CD4-positive, alpha-beta T cell treated with Interleukin-17A for 4 hours (primary cell): Measurements from ENCODE around the gene RFFL.
"Not testable (repeated sequence)": the region's sequence is repeated elsewhere in the genome, so short reads cannot be mapped to it uniquely, and the experiment has no call there.

Source experiments
- DNase-seq: peaks from one replicate; pipeline ENCODE4 v3.0.0-alpha.2; 2020; ENCODE audit warnings: mixed read lengths

The RFFL gene

DNA sequence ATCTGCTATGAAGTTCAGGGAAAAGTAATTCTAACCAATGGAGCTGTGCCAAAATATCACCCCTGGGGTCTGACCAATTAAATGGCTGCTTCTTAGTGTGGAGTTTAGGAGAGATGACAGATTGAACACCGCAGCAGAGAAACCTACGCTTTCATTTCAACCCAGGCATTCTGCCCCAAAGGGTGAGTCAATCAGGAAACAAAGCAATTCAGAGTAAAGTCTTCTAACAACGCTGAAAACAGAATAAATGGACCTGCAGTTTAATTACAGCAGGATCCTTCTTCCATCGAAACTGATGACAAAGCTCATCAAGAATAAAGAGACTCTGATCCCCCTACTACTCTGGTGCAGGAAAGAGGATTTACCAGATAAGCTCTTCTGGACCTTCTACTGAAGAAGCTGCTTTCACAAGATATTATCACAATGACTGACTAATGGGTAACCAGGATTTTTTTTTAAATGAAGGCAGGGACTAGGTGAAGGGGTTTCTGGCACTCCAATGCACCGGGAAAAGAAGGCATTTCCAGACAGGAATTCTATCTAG is 16.7 kb downstream of the RFFL start:
- peak; percentile 69 for DNase-seq

- DNase-seq = no peak
Observed at GRCh38 chr17:35046245-35046644, 17.3 kb downstream of the RFFL start.

GRCh38 chr17:35045458-35045979 is 18.0 kb downstream of the RFFL start:
- not testable (repeated sequence) for DNase-seq

GRCh38 chr17:35044181-35044580 is 19.3 kb downstream of the RFFL start:
- no peak for DNase-seq

DNA sequence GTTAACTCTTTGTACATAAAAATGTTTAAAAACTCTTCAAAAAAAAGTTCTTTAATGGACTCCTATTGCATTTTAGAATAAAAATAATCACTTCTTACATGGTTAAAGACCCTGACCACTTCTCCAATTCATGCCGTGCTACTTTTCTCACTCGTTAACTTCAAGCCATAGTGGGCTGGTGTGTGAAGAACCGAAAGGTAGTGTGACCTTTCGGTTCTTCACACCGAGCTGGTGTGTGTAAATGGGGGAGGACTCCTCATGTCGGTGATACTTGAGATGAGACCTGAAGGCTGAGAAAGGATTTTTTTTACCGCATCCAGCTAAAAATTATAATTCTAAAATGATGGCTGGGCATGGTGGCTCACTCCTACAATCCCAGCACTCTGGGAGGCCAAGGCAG is 22.1 kb downstream of the RFFL start:
- no peak for DNase-seq

GRCh38 chr17:35038453-35038852 is 25.1 kb downstream of the RFFL start:
- no peak for DNase-seq

GRCh38 chr17:35030780-35031179 is 32.7 kb downstream of the RFFL start:
- no peak for DNase-seq

DNA sequence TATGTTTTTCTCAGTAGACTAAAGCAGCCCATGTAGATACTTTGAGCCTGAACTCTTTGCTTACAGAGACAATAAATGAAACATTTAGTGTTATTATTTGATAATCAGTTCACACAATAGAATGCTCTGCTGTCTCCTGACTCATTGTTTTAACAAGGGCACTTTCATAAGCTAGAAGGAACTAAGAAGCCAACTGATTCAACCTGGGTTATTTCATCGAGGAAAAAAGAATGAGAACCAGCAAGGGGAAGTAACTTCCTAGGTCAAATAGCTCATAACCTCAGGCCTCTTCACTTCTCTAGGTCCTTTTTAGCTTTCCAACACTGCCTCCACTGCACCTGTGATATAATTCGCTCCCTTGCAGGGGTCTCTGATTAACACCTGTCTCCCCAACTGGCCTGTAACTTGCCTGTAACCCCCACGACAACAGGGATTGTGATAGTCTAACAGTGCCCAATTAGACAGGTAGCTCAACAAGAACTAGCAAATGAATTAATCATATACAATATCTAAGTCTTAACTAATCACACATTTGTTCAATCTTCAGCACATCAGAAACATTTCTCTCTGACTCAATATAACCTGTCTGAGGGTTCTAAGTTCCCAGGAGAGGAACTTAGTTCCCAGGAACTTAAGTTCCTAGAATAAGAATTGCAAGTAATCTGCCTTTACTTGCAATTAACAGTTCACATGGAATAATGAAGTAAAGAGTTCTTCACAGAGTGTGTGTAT is 34.8 kb downstream of the RFFL start:
- DNase-seq = no peak

DNA sequence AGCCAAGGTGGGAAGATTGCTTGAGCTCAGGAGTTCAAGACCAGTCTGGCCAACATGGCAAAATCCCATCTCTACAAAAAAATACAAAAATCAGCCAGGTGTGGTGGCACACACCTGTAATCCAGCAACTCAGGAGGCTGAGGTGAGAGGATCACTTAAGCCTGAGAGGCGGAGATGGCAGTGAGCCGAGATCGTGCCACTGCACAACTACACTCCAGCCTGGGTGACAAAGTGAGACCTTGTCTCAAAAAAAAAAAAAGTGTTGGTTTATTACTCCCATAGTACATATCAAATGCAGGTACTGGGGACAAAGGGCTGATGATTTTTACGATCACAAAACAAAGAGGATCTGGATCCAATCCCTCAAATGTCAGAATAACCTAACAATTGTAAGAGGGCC is 35.4 kb downstream of the RFFL start:
- DNase-seq = not testable (repeated sequence)

GRCh38 chr17:35025541-35025940 is 38.0 kb downstream of the RFFL start:
- DNase-seq = no peak

GRCh38 chr17:35023538-35023937 is 40.0 kb downstream of the RFFL start:
- peak; percentile 32 for DNase-seq

DNA sequence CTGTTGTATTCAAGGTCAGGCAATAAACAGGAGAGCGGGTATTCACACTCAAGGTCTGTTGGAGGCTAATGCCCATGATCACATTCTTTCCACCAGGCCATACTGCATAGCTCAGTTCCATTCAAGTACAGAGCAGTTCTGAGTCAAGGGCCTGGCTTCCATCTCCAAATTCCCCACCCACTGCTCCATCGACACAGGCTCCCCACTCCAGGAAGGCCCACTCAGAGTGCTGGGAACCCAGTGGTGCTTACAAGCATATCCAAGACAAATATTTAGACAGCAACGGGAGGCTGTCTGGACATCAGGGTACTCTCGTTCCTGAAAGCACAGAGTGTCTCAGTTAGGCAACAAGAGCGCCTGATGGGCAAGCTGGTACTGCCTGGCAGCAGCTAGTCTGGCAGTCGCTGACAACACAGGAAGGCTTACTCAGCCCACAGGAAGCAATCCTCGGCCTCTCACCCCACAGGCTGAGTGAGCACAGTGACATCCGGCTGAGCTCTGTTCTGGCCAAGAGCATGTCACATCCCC is 40.9 kb downstream of the RFFL start:
- peak; percentile 84 for DNase-seq

DNA sequence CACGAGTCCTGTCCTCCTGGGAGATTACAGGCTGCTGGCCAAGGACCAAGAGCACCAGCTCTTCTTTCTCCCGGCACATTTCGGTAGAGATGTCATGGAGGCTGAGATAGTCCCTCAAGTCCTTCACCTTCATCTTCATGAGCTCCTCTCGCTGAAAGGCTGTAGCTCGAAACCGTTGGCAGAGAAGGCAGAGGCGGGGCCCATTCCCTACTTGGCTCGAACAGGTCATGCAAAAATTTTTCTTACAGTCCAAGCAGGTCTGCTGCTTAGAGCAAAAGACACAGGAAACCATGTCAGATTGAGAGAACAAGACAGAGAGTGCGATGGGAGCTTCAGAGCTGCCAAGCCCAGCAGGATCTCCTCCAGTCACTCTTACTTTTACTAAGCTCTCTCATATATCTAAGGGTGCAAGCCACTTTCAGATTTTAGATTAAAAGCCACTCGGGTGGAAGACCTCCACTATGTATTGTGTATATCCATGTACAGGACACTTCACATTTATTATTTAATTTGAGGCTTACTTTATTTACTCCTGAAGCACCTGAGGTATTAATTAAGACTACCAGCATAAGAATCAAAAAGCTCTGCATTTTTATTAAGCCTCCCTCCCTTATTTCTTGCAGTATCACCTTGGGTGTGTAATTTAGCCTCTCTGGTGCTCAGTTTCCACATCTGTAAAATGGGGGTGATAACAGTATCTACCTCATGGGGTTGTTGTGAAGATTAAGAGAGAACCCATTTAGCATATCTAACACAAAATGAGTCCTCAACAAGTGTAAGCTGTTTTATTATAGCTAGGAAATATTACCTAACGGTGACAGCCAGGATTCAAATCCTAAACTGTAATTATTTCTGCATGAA is 41.8 kb downstream of the RFFL start:
- DNase-seq = no peak

DNA sequence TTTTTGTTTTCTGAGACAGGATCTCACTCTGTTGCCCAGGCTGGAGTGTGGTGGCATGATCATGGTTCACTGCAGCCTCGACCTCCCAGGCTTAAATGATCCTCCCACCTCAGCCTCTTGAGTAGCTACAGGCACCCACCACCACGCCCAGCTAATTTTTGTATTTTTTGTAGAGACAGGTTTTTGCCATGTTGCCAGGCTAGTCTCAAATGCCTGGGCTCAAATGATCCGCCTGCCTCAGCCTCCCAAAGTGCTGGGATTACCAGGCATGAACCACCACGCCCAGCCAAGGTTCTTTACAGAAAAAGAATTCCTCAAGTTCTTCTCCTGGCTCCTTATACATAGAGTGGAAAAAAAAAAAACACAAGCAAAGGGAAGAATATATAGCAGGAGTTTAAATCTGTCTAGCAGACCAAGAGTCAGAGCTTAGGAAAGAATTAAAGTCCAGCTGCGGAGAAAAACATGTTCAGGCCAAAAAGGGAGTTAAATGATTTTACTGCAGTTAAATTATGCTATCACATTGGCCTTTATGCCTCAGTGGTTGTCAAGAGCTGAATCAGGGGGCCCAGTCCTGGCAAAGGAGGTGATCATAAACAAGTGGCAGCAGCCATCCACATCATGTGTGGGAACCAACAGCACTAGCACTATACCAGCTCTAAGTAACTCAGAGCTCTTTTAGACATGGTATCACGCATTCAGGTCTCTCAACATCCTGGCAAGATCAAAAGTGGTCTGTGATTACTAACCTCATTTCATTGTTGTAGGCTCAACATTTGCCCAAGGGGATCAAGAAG is 43.9 kb downstream of the RFFL start:
- no peak for DNase-seq

- DNase-seq = no peak
Observed at GRCh38 chr17:35018814-35019213, 44.7 kb downstream of the RFFL start.

GRCh38 chr17:35017021-35017420 is 46.5 kb downstream of the RFFL start:
- DNase-seq = no peak

GRCh38 chr17:35016369-35016768 is 47.1 kb downstream of the RFFL start:
- DNase-seq = no peak

DNA sequence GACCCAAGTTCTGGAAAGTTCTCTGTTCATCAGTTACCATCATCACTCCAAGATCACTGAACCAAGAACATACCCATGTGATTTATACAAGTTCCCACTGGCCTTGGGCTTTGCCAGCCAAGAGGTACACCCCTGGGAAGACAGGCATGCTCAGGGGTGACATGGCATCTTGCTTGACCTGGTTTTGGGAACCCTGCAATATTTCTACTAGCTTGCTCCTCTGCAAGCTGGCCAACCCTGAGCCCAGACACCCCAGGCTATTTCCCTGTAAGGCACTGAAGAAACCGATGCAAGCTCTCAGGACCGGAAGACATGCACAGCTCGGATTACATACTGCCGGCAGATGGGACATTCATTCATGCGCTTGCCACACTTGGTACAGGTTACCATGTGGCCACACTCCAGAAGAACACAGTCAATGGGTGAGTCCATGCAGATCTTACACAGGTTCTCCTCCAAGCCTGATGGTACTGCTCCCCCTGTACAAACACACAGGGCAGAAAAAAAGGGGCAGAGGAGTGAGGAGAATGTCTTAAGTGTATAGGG is 51.8 kb downstream of the RFFL start:
- DNase-seq = no peak

DNA sequence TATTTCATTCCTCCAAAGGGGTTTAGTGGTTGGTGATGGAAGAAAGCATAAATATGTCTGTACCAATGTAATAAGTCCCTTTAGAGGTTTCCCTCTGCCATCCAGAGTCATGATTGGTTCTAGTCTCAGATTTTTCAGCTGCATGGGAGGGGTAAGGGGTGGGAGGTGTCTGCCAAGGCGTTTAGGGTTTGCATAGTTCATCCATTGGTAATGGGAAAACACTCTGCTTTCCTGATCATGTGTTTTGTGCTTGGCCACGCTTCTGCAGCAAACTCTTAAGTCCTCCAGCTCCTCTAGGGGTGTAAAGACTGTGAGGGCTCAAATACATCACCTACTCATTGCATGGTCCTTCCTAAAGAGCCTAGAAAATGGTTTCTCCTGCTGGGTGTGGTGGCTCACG is 53.4 kb downstream of the RFFL start:
- DNase-seq = no peak

GRCh38 chr17:35006961-35007360 is 56.5 kb downstream of the RFFL start:
- no peak for DNase-seq

DNA sequence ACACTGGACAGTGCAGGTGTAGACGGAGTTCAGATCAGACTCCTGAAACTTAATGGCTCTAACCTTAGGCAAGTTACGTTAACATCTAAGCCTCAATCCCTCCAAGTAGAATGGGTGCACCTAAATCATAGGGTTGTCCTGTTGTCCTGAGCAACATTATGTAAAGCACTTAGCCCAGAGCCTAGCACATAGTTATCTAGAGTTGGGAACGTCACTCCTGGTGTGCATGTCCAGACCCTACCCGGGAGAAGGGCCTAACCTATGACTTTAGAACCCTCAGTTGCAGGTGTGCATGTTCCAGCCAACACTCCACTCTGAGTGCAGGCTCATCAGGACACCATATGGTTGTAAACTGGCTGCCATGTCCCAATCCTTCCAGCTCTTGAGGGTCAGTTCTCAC is 57.2 kb downstream of the RFFL start:
- DNase-seq = no peak

DNA sequence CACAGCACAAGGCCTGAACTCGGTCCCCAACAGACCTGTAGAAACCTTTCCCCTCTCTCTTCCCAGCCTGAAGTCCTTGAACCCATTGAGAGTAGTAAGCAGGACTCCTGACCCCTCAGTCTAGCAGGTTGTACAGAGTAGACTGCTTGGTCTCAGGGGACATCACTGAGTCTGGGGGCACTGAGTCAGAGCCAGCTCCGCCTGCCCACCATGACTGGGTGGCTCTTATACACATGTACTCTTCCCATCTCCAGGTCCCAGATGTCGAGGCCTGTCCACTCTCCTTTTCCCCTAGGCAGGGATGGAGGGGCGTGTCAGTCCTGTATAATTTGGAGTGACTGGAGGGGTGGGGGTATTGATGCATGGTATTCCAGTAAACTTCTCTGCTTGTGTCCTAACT is 59.7 kb downstream of the RFFL start:
- DNase-seq = no peak
